Measurements from ENCODE around the gene LAP3.

The LAP3 gene

DNA sequence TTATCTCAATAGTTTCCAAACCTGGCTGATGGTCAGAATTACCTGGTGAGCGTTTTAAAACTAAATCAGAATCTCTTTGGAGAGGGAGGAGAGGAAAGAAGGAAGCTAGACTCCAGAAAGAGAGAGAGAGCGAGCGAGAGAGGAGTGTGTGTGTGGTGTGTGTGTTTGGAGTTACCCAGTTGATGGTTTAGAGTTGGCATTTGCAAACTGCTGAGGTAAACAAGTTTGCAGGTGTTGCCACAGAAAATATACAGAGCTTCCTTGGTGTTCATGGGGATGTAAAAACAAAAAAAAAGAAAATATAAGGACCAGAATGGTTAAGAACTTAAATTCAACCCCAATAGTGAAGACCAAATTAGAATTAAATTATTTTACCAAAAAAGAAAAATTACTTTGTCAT lies 26.4 kb upstream of the LAP3 start:
- H3K27ac Mint-ChIP-seq (ENCODE audit: low read depth) = no peak overlapping the region
- DNase-seq (ENCODE audit: low spot score in 2 of 2) (no peak), ATAC-seq (replicated peaks; ENCODE audit: extremely low read depth, poor library complexity, severe bottlenecking) (no peak)
- H3K4me3 Mint-ChIP-seq = no peak overlapping the region
- peaks cover 12% of the 10 kb centered on the region for H3K27me3 Mint-ChIP-seq
- H3K9me3 Mint-ChIP-seq = no peaks in the 10 kb centered on the region
- H3K4me1 Mint-ChIP-seq = no peaks in the 10 kb centered on the region
- peaks cover 2% of the 10 kb centered on the region for H3K36me3 Mint-ChIP-seq (ENCODE audit: insufficient read depth)

DNA sequence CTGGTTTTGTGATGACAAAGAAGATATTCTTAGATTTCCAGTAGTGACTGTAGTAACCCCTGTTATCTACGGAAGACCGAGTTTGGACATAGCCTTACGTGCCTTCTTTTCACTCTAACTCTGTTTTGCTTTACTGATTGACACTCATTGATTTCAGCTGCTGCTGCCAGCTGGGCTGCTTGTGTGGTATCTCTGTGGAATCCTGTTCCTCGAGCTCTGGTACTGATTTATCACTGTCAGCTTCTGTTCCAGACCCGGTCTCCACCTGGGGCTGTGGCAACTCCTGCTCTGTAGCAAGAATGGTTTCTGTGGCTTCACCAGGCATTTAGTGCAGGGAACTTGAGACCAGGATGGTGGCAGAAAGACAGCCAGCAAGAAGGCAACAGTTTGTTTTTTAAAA lies 24.6 kb upstream of the LAP3 start:
- DNase-seq (ENCODE audit: low spot score in 2 of 2) = no peak
- Mint-ChIP-seq H3K9me3 (no peaks in the 10 kb centered on the region), H3K27me3 (peaks cover 21% of the 10 kb centered on the region), H3K27ac (ENCODE audit: low read depth) (no peak overlapping the region), H3K4me3 (no peak overlapping the region), H3K36me3 (ENCODE audit: insufficient read depth) (peaks cover 2% of the 10 kb centered on the region), H3K4me1 (no peaks in the 10 kb centered on the region)
- no peak for ATAC-seq (replicated peaks; ENCODE audit: extremely low read depth, poor library complexity, severe bottlenecking)

DNA sequence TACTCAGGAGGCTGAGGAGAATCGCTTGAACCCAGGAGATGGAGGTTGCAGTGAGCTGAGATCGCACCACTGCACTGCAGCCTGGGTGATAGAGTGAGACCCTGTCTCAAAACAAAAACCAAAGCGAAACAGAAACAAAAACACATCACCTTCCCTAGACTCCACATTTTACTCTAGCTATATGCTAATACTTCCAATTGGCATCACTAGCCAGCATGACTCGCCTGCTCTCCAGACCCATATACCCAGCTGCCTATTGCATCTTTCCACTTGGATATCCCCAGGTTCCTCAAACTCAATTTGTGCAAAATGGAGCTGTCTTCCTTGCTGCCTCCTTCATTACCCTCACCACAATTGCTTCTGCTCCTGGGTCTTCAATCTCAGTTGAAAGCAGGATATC lies 22.4 kb upstream of the LAP3 start:
- peaks cover 2% of the 10 kb centered on the region for H3K36me3 Mint-ChIP-seq (ENCODE audit: insufficient read depth)
- no peaks in the 10 kb centered on the region for H3K4me1 Mint-ChIP-seq
- ATAC-seq (replicated peaks; ENCODE audit: extremely low read depth, poor library complexity, severe bottlenecking) (no peak), DNase-seq (ENCODE audit: low spot score in 2 of 2) (no peak)
- H3K27ac Mint-ChIP-seq (ENCODE audit: low read depth) = no peak overlapping the region
- peaks cover 21% of the 10 kb centered on the region for H3K27me3 Mint-ChIP-seq
- no peak overlapping the region for H3K4me3 Mint-ChIP-seq
- H3K9me3 Mint-ChIP-seq = no peaks in the 10 kb centered on the region

DNA sequence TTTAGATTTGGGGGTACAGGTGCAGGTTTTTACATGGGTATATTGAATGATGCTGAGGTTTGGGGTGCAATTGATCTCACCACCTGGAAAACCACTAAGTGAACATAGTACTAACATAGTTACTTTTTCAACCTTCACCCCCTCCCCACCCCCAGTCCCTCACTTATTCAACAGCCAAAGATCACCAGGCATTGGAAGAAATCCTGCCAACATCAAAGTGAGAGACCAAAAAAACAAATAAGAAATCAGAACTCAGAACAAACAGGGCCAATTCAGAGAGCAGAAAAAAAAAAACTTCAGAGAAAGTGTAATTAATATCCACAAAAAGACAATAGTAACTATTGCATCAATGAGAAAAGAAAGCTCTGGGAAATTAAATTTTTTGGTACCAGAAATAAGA lies 20.5 kb upstream of the LAP3 start:
- H3K4me3 Mint-ChIP-seq = no peak overlapping the region
- ATAC-seq (replicated peaks; ENCODE audit: extremely low read depth, poor library complexity, severe bottlenecking) (no peak), DNase-seq (ENCODE audit: low spot score in 2 of 2) (no peak)
- H3K4me1 Mint-ChIP-seq = no peaks in the 10 kb centered on the region
- H3K36me3 Mint-ChIP-seq (ENCODE audit: insufficient read depth) = no peaks in the 10 kb centered on the region
- no peak overlapping the region for H3K27ac Mint-ChIP-seq (ENCODE audit: low read depth)
- H3K27me3 Mint-ChIP-seq = peaks cover 21% of the 10 kb centered on the region
- no peaks in the 10 kb centered on the region for H3K9me3 Mint-ChIP-seq

DNA sequence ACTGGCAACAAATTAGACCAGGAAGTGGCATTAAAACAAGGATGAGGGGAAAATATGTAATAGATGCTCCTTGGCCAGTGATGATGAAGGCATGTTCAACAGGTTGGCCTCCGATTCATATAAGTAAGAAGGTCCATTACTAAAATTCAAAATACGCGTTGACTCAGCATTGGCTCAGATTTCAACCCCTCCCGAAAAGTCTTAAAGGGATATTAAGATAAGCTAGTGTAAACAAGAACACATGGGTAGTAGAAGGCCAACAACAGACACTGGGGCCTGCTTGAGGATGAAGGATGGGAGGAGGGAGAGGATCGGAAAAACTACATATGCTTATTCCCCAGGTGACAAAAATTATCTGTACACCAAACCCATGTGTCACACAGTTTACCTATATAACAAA lies 19.1 kb upstream of the LAP3 start:
- DNase-seq (ENCODE audit: low spot score in 2 of 2) (no peak), ATAC-seq (replicated peaks; ENCODE audit: extremely low read depth, poor library complexity, severe bottlenecking) (no peak)
- peaks cover 21% of the 10 kb centered on the region for H3K27me3 Mint-ChIP-seq
- no peaks in the 10 kb centered on the region for H3K4me1 Mint-ChIP-seq
- H3K27ac Mint-ChIP-seq (ENCODE audit: low read depth) = no peak overlapping the region
- H3K36me3 Mint-ChIP-seq (ENCODE audit: insufficient read depth) = no peaks in the 10 kb centered on the region
- H3K9me3 Mint-ChIP-seq = no peaks in the 10 kb centered on the region
- no peak overlapping the region for H3K4me3 Mint-ChIP-seq

DNA sequence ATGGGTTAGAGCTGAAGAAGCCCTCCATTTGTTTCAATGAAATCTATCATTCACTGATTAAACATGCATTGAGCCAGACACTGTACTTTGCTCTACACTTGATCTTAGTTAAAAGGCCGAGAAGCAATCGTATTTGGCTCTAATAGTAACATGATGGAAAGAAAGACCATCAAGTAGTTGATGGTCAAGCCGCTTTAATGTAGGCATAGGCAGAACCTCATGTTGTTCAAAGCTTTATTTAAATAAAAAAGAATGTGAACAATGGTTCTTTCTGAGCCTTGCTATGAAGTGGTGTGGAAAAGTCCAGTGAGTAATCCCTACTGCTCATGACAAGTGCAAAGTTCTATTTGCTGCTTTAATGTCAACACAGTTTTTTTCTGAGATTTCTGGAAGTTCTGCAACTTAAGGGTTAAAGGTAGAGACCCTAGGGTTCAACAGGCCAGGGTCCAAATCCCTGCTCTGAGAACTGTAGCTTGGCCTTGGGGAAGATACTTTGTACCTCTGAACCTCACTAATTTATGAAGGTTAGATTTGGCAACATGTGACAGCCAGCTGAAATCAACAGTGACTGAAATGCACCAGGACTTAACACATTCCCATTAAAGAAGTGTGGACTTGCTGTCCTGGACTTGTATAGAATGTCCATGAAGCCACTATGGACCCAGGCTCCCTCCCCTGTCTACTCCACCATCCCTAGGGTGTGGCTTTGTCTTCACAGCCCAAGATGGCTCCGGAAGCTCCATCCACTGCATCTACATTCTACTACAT lies 17.9 kb upstream of the LAP3 start:
- Mint-ChIP-seq H3K4me3 (no peak overlapping the region), H3K27me3 (peaks cover 21% of the 10 kb centered on the region), H3K4me1 (no peaks in the 10 kb centered on the region), H3K36me3 (ENCODE audit: insufficient read depth) (no peaks in the 10 kb centered on the region), H3K9me3 (no peaks in the 10 kb centered on the region), H3K27ac (ENCODE audit: low read depth) (no peak overlapping the region)
- DNase-seq (ENCODE audit: low spot score in 2 of 2) (no peak), ATAC-seq (replicated peaks; ENCODE audit: extremely low read depth, poor library complexity, severe bottlenecking) (no peak)

DNA sequence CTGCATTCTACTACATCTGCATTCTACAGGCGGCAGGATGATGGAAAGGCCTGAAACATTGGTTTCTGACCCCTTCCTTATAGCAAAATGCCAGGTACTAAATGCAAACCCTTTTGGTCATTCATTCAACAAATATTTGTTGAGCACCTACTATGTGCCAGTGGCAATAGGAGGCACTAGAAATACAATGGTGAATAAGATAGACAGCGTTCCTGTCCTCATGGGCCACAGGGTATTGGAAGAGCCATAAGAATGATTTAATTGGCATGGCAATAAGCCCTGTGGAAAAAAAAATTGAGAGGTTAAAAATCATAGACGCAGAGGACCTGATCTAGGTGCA lies 17.3 kb upstream of the LAP3 start:
- DNase-seq (ENCODE audit: low spot score in 2 of 2) = no peak
- Mint-ChIP-seq H3K4me3 (no peak overlapping the region), H3K9me3 (no peaks in the 10 kb centered on the region), H3K27ac (ENCODE audit: low read depth) (no peak overlapping the region), H3K27me3 (peaks cover 18% of the 10 kb centered on the region), H3K36me3 (ENCODE audit: insufficient read depth) (no peaks in the 10 kb centered on the region), H3K4me1 (no peaks in the 10 kb centered on the region)
- no peak for ATAC-seq (replicated peaks; ENCODE audit: extremely low read depth, poor library complexity, severe bottlenecking)

DNA sequence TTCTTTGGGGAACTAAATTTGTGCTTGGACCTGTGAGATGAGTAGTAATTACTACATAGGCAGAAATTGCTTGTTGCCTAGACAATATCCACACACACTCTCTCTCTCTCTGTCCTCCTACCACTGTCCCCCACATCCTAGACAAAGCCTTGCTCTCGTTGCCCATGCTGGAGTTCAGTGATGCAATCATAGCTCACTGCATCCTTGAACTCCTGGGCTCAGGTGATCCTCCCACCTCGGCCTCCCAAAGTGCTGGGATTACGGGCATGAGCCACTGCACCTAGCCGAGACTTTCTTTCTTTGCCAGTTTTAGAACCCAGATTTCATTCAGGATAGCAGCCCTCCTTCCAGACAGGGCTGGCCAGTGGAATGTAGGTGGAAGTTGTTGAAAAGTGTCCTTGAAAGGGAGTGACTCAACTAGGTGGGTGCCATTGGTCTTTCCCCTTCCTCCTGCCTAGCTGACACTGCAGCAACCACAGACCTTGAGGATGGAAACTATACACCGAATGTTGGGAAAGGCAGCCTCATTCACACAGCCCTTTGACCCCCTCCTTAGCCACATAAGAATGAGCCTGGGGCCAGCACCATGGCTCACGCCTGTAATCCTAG lies 16.8 kb upstream of the LAP3 start:
- H3K9me3 Mint-ChIP-seq = no peaks in the 10 kb centered on the region
- peaks cover 13% of the 10 kb centered on the region for H3K27me3 Mint-ChIP-seq
- DNase-seq (ENCODE audit: low spot score in 2 of 2) (no peak), ATAC-seq (replicated peaks; ENCODE audit: extremely low read depth, poor library complexity, severe bottlenecking) (no peak)
- no peaks in the 10 kb centered on the region for H3K4me1 Mint-ChIP-seq
- no peak overlapping the region for H3K27ac Mint-ChIP-seq (ENCODE audit: low read depth)
- no peak overlapping the region for H3K4me3 Mint-ChIP-seq
- no peaks in the 10 kb centered on the region for H3K36me3 Mint-ChIP-seq (ENCODE audit: insufficient read depth)

DNA sequence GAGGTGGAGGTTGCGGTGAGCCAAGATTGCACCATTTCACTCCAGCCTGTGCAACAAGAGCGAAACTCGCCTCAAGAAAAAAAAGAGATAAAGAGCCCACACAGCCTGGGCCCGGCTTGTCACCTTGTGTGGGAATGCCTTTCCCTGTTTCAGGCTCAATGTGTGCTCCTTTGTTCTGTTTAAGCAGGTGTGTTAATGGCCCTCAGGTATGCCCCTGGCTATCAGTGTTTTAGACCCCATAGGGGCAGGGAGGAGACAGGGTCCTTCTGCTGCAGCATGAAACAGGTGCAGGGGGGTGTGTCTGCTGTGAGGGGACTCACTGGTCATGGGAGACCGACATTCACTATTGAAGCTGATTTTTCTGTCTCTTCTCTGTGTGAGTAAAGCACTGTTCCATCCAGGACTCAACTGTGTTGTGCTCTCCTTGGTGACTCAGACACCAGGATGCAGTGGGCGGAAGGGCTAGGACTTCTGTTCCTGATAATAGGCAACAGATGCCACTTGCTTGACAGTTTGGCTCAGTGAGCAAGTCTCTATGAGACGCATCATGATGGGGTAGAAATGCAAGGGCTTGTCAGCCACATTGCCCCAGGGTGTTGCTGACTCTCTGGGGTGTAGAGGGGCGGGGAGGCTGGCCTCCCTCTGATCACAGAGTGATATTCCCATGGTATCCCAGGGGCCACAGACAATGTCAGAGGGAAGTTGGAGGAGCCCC lies 15.6 kb upstream of the LAP3 start:
- no peaks in the 10 kb centered on the region for H3K9me3 Mint-ChIP-seq
- H3K4me1 Mint-ChIP-seq = no peaks in the 10 kb centered on the region
- no peak for ATAC-seq (replicated peaks; ENCODE audit: extremely low read depth, poor library complexity, severe bottlenecking)
- no peak overlapping the region for H3K27ac Mint-ChIP-seq (ENCODE audit: low read depth)
- H3K27me3 Mint-ChIP-seq = peaks cover 1% of the 10 kb centered on the region
- no peak overlapping the region for H3K4me3 Mint-ChIP-seq
- no peaks in the 10 kb centered on the region for H3K36me3 Mint-ChIP-seq (ENCODE audit: insufficient read depth)
- no peak for DNase-seq (ENCODE audit: low spot score in 2 of 2)

DNA sequence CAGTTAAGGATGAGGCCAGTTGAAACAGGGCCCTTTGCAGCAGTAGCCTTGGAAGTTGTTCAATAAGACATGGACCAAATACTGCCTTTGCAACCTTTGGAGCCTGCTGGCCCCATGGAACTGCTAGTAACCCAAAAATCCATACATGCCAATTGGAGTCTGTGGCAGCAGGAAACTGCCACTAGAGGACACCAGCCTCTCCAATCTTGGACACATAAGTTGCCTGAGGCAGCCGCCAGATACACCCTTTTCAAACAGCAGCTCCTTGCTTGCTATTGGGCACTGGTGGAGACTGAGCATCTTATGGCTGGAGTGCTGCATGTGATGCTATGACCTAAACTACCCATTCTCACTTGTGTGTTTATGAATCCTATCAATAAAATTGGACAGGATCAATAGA lies 14.8 kb upstream of the LAP3 start:
- no peaks in the 10 kb centered on the region for H3K9me3 Mint-ChIP-seq
- H3K4me1 Mint-ChIP-seq = no peaks in the 10 kb centered on the region
- no peaks in the 10 kb centered on the region for H3K36me3 Mint-ChIP-seq (ENCODE audit: insufficient read depth)
- no peaks in the 10 kb centered on the region for H3K27me3 Mint-ChIP-seq
- ATAC-seq (replicated peaks; ENCODE audit: extremely low read depth, poor library complexity, severe bottlenecking) (no peak), DNase-seq (ENCODE audit: low spot score in 2 of 2) (no peak)
- H3K27ac Mint-ChIP-seq (ENCODE audit: low read depth) = no peak overlapping the region
- no peak overlapping the region for H3K4me3 Mint-ChIP-seq

DNA sequence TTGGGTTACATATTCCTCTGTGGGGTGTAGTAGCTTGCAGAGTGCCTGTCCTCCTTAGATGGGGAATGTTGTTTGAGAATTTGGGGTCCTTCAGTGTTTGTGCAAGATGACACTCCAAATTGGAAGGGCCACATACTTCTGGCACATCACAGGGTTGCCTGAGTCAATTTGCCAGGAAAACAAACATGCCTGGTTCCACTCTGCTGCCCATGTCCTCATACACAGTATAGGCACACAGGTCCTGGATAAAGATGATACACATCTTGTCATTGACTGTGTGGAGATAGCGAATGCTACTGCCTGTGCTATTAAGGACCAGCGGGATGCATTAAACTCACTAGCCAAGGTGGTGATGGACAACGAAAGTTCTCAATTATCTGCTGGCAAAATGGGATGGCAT lies 11.2 kb upstream of the LAP3 start:
- Mint-ChIP-seq H3K4me3 (no peak overlapping the region), H3K27ac (ENCODE audit: low read depth) (no peak overlapping the region), H3K27me3 (peaks cover 9% of the 10 kb centered on the region), H3K36me3 (ENCODE audit: insufficient read depth) (no peaks in the 10 kb centered on the region), H3K9me3 (no peaks in the 10 kb centered on the region), H3K4me1 (no peaks in the 10 kb centered on the region)
- DNase-seq (ENCODE audit: low spot score in 2 of 2) = no peak
- no peak for ATAC-seq (replicated peaks; ENCODE audit: extremely low read depth, poor library complexity, severe bottlenecking)

DNA sequence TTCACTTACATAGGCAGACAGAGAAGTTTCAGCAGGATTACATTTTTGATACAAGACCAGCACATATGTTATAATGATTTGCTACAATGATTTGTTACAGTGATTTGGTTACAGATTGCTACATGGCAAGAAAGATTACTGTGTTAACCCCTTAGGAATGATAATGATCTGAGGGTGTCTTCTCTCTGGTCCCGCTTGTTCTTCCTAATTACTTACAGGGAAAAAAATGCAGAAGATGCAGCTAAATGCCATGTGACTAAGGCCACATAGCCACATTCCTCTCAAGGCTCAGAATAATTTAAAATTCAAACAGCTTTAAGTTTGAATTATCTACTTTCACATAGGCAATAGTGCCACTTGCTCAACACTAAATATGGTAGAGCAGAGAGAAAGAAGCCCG lies 9.7 kb upstream of the LAP3 start:
- Mint-ChIP-seq H3K9me3 (no peaks in the 10 kb centered on the region), H3K27ac (ENCODE audit: low read depth) (no peak overlapping the region), H3K4me1 (no peaks in the 10 kb centered on the region), H3K36me3 (ENCODE audit: insufficient read depth) (no peaks in the 10 kb centered on the region), H3K4me3 (no peak overlapping the region), H3K27me3 (peaks cover 9% of the 10 kb centered on the region)
- no peak for ATAC-seq (replicated peaks; ENCODE audit: extremely low read depth, poor library complexity, severe bottlenecking)
- DNase-seq (ENCODE audit: low spot score in 2 of 2) = no peak

DNA sequence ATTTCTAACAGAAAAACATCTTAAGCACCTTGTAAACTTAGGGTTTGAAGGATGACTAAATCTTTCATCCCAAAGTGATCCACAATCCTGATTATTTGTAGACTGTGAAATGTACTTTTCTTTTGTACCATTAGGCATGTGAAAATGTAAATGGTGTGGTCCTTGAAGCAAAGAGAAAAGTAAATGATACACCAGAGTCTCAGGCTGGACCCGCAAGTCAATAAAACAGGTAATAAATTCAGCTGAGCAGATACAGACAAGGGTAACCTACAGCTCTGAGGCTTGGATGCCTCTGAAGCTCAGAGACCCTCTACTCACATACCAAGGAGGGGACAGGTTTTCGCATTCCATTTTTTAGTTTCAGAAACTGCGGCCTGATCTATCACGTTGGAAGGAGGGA lies 2.8 kb upstream of the LAP3 start:
- Mint-ChIP-seq H3K27me3 (peaks cover 2% of the 10 kb centered on the region), H3K27ac (ENCODE audit: low read depth) (no peak overlapping the region)

More for the DNA sequence above, 2.8 kb upstream of the LAP3 start:
- H3K4me3 Mint-ChIP-seq = no peak overlapping the region
- peaks cover 23% of the 10 kb centered on the region for H3K36me3 Mint-ChIP-seq (ENCODE audit: insufficient read depth)
- peaks cover 18% of the 10 kb centered on the region for H3K4me1 Mint-ChIP-seq
- no peak for DNase-seq (ENCODE audit: low spot score in 2 of 2)
- ATAC-seq (replicated peaks; ENCODE audit: extremely low read depth, poor library complexity, severe bottlenecking) = no peak
- H3K9me3 Mint-ChIP-seq = no peaks in the 10 kb centered on the region
